22Rv1 (cell line): ENCODE data around the gene PXT1.

Experiments used
- ZFX ChIP-seq: fragments of 450-650 bp; IDR thresholded peaks from 2 replicates; pipeline ENCODE4 v1.6.1; 2017; ENCODE audit warnings: antibody characterized with exemption, borderline replicate concordance
- TF ChIP-seq, protein P1 (sequence below): fragments of 450-650 bp; IDR thresholded peaks from 2 replicates; pipeline ENCODE4 v1.5.1; 2017; ENCODE audit warnings: mild to moderate bottlenecking

DNA sequence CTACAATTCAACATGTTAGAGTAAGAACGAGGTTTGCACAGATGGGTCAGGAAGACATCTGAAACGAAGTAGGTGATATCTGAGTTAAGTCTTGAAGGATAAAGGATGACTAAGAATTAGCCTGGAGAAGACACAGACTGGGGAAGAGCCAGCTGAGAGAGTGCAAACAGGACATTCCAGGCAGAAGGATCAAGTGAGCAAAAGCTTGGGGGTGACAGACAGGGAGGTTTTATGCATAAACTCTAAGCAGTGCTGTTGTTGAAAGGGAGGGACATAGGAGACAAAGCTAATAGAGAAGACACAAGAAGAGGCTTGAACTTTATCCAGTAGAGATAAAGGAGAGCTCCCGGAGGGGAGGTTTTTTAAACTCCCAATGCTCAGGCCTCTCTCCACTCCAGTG, 40.2 kb downstream of the PXT1 start:
- TF ChIP-seq, protein P1, sequence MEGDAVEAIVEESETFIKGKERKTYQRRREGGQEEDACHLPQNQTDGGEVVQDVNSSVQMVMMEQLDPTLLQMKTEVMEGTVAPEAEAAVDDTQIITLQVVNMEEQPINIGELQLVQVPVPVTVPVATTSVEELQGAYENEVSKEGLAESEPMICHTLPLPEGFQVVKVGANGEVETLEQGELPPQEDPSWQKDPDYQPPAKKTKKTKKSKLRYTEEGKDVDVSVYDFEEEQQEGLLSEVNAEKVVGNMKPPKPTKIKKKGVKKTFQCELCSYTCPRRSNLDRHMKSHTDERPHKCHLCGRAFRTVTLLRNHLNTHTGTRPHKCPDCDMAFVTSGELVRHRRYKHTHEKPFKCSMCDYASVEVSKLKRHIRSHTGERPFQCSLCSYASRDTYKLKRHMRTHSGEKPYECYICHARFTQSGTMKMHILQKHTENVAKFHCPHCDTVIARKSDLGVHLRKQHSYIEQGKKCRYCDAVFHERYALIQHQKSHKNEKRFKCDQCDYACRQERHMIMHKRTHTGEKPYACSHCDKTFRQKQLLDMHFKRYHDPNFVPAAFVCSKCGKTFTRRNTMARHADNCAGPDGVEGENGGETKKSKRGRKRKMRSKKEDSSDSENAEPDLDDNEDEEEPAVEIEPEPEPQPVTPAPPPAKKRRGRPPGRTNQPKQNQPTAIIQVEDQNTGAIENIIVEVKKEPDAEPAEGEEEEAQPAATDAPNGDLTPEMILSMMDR: no peak
- TF ChIP-seq ZFX: no peak
